NCI-H2029 (cell line): ENCODE data around the gene CDS2.
"Not testable (repeated sequence)": the region's sequence is repeated elsewhere in the genome, so short reads cannot be mapped to it uniquely, and the experiment has no call there.

Experiments used
- DNase-seq: peaks from one replicate; lab custom pipeline; 2025; lab: John Stamatoyannopoulos, UW

Gene CDS2

DNA sequence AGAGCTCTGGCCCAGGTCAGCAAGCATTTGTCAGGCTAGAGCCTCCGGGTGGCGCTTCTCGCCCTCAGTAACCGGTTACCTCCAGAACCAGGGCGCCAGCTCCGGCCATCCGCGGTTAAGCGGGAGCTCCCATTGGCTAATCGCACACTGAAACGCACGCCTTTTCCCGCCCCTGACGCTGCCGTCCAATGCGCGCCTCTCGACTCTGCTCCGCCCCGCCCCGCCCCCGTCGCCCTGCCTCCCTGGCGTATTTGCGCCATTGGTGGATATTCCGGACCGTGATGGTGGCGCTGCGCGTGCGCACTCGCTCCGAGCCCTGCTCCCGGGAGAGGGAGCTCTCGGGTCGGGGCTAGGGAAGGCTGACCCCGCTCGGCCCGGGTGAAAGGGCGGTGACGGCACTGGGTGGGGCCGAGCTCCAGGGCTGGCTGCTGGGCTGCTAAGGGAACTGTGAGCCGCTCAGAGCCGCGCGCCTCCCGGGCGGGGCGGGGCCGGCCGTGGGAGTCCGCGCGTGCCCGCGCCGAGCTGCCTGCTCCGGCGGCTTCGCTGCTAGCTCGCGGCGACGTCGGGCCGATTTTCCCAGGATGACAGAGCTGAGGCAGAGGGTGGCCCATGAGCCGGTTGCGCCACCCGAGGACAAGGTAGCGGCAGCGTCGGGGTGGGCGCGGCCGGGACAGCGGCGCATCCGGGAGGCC, at the start of gene CDS2:
Gene CDS2, plus strand, starts transcription at position 497 of the 692 bp plus-strand sequence. Its CDS starts 85 bp downstream, at position 582.
- peak; percentile 99 for DNase-seq

DNA sequence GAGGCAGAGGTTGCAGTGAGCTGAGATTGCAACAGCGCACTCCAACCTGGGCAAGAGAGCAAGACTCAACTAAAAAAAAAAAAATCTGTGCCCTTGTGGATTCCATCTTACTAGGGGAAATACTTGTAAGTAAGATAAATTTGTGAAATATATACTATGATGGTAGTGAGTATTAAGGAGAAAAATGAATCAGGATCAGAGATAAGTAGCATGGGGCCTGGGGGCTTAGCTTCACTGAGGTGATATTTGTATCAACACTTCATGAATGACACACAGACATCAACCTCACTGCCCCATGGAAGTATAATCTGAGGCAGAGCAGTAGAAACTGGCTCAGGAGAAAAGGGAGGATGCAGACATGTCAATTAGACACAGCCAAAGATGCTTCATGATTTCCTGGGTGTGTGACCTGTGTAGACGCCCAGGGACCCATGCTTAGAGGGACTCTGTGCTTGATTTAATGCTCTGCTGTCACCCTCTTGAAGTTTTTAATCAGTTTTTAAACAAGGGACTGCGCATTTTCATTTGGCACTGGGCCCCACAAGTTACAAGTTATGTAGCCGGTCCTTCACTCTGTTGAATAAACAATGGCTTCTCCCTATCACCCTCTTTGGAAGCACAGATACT, 48.9 kb upstream of the CDS2 start:
- no peak for DNase-seq

DNA sequence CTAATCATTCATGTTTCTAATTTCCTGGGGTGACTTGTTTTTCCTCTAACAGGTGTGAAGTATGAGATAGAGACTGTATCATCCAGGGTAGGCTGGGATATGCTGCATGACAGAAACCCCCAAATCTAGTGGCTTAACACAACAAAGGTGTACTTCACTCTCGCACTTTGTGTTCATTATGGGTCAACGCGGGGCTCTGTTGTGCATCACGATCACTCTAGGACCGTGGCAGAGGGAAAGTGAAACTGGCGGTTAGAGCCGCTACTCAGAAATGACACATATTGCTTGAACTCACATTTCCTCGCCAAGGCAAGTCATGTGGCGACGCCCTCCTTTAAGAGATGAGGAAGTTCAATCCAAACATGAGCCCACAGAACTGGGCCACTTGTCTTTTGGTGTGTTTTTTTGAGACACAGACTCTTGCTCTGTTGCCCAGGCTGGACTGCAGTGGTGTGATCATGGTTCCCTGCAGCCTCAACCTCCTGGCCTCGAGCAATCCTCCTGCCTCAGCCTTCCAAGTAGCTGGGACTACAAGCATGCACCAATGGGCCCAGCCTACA, 48.3 kb upstream of the CDS2 start:
- DNase-seq: peak; percentile 48

DNA sequence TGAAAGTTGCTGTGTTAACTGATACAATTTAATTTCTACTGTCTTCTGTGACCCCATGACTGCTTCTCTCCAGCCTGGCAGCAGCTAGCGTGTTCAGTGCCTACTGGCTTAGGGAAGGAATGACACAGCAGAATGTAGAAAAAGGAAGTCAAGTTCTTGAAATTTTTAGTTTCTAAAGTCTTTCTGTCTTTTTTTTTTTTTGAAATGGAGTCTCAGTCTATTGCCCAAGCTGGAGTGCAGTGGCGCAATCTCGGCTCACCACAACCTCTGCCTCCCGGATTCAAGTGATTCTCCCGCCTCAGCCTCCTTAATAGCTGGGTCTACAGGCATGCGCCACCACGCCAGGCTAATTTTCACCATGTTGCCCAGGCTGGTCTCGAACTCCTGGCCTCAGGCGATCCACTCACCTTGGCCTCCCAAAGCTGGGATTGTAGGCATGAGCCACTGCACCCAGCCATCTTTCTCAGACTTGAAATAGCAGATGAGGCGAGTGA, 46.4 kb upstream of the CDS2 start:
- no peak for DNase-seq

DNA sequence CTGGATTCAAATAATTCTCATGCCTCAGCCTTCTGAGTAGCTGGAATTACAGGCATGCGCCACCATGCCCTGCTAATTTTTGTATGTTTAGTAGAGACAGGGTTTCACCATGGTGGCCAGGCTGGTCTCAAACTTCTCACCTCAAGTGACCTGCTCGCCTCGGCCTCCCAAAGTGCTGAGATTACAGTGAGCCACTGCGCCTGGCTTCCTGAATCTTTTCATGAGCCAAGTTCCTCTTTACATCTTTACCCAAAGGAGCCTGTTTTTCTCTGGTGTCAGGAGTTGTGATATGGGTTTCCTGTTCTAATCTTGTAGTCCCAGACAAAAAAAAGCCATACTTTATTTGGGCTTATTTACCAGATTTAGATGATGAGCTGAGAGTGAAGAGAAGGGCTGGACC, 41.4 kb upstream of the CDS2 start:
- no peak for DNase-seq

DNA sequence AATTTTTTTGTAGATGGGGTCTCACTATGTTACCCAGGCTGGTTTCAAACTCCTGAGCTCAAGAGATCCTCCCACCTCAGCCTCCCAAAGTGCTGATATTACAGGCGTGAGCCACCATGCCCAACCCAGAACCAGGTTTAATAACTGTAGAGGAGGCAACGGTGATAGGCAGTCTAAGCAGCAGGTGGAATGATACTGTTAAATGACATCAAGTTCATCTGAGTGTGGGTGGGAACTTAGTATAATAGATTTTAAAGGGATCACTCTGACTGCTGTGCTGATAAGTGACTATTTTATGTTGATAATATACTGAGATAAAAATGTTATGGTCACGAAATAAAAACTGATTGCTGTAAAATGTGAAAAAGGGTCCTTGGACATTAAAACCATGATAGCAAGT, 38.1 kb upstream of the CDS2 start:
- DNase-seq: no peak

DNA sequence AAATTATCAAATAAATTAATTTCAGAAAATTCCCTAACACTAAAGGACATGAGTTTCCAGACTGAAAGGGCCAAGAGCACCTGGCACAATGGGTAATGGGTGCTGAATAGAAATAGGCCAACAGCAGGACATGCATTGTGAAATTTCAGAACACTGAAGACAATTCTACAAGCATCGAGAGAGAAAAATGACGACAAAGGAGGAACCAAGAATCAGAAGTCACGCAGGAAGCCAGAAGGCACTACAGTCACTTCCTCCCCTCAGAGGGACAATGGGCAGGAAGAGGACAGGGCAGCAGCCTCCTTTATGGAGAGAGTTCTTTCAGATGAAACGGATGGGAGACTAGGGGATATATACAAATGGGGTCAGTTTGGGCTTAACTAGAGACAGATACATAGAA, 36.6 kb upstream of the CDS2 start:
- DNase-seq: no peak

DNA sequence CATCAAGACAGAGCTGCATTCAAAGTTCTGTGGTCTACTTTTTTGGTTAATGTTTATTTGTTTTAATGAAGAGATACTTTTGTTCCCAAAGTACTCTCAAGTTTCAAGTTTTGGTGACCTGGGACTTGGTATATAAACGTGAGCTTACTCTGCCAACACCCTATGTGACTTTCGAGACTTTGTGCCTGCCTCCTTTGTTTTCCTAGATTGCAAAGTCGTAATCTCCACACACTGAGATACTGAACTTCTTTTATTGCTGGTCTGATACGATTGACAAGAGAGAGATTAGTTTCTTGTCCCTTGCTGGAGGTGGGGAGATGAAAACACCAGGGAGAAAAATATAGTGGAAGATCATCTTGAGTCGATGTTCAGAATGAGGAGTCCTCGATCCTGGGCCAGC, 34.9 kb upstream of the CDS2 start:
- no peak for DNase-seq

DNA sequence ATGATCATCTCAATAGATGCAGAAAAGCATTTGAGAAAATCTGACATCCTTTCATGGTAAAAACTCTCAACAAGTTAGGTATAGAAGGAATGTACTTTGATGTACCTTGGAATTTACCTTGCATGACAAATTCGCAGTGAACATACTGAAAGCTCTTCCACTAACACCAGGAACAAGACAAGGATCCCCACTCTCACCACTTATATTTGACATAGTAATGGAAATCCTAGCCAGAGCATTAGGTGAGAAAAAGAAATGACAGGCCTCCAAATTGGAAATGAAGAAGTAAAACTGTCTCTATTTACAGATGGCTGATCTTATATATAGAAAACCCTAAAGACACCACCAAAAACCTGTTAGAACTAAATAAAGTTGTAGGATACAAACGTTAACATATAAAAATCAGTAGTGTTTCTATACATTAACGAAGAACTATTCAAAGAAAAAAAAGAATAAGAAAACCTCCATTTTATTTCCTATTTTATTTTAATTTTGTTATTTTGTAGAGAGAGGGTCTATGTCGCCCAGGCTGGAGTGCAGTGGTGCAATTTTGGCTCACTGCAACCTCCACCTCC, 34.0 kb upstream of the CDS2 start:
- no peak for DNase-seq

DNA sequence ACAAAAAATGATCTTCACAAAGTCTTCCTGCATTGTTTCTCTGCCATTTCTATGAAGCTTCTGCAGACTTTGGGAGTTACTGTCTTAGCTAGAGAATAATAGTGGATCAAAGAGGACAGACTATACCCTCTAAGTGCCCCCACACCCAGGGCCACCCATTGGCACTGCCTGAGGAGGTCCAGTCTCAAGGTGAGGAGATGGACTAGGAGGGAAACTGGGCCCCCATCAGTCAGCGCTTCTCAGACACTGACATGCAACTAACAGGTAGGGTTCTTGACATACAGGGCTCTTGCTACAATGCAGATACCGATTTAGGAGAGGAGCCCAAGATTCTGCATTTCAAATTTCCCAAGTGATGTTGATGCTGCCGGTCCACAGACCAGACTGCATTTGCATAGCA, 31.4 kb upstream of the CDS2 start:
- no peak for DNase-seq

DNA sequence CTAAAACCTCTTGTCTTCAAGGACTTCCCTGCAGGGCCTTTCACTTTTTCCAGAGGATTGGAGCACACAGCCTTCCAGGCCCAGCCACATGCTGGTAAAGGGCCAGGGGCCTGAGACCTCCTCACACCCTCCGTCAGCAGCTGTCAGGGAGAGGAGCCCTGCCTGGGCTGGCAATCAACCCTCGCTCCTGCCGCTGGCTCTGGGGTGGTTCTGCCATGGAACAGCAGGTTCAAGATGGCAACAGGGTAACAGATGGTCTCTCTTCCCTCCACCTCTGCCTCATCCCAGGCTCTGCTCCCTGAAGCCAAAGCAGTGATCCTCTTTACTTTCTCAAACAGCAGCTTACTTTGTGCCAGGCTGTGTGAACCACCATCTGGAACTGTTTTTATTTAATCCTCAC, 30.9 kb upstream of the CDS2 start:
- DNase-seq: no peak

DNA sequence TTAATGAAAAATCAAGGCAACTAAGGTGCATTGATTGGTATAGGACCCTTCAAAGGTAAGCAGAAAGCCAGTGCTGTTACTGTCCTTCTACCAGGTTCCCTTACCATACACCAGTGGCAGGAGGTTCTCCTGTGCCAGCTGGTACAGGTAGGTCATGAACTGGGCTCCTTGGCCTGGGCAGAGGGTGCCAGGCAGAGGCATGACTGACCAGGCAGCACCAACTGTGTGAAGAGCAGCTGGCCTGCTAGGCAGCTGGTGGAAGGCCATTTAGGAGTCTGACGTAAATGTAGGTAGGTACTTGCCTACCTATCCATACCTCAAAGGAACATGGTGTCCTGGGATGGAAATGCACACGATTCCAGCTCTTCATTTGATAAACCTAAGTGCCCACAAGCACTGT, 30.3 kb upstream of the CDS2 start:
- DNase-seq: no peak

DNA sequence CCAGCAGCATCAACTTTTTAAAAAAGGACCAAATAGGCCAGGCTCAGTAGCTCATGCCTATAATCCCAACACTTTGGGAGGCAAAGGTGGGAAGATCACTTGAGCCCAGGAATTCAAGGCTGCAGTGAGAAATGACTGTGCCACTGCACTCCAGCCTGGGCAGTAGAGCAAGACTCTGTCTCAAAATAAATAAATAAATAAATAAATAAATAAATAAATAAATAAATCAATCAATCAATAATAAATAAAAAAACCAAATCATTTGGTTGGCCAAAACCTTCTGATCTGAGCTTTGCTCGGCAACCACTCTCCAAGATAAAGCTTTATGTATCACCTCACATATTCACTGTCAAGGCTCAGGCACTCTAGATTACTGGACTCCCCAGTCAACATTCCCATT, 27.8 kb upstream of the CDS2 start:
- DNase-seq: not testable (repeated sequence)

DNA sequence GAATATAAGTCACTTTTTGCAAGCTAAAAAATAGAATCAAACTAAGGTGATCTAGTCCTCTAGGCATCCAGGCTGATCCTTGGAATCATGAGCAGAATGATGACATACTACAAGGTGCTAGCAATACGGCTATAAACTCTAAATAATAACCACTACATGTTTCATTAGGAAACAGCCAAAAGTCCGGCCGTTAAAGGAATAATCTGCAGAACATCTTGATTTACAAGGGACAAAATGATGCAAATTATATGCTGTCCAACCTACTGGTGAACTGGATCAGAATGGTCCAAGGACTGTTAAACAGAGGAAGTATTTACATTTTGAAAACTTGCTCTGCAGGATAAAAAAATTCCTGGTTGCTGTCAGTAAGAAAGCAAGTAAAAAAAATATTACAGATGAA, 26.9 kb upstream of the CDS2 start:
- DNase-seq: not testable (repeated sequence)

DNA sequence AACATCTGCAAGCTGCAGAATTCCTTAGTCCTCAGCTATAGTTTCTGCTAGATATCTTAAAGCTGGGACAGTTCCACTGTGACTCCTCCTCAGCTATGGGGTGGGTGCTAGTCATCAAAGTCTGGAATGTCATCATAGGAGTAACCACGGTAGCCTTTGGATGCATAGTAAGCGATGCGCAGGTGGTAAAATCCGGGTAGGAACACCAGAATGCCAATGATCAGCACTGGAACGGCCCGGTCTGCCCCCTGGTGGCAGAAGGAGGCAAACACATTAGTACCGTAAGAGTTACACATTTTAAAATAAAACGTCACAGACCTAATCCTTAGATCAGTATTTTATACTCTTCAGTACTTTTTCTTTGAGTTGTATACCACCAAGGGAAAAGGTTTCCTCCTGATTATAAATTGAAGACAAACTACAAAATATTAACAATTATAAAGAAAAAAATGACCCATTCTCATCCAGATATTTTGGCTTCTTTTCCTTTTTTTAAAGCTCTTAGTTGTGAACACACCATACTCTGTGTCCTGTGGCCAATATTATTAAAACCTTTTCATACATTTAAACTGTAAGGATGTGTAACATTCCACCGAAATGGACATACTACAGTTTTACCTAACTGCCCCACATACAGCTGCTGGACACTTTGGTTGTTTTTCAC, 26.0 kb upstream of the CDS2 start:
- DNase-seq: peak; percentile 29

DNA sequence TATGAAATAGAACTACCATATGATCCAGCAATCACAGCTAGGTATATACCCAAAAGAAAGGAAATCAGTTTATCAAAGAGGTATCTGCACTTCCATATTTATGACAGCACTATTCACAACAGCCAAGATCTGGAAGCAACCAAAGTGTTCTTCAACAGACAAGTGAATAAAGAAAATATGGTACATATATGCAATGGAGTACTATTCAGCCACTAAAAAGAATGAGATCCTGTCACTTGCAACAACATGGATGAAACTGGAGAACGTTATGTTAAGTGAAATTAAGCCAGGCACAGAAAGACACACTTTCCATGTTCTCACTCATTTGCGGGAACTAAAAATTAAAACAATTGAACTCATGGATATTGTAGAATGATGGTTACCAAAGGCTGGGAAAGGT, 22.3 kb upstream of the CDS2 start:
- DNase-seq: no peak

DNA sequence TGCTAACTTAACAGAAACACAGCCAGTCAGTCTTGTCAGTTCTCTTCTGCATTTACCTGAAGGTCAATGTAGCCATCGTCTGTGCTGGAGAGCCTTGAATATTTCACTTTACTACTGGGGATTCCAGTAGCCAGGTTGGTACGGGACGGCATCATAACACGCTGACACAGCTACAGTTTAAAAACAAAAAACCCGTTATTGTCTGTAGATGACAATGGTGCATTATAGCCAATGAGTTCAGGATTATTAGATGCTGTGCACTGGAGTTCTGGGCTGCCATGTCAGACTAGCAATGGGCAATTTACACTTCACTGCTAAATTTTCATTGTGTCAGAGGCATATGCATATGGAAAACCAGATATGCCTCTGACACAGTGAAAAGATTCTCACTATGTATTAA, 17.5 kb upstream of the CDS2 start:
- no peak for DNase-seq

DNA sequence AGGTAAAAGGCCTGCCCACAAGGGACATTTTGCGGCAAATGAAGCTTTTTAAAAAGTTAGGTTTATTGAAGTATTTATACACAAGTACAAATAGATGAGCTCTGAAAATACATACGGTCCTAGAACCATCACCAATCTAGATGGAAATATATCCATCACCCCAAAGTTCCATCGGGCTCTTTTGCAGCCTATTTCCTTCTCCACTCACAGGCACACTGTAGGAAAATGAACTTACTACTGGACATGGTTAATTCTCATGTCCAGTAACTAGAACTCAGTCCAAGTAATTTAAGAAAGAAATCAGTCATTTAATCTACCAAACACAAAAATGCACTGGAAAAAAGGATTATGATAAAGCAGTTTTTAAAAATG, 13.2 kb upstream of the CDS2 start:
- no peak for DNase-seq

DNA sequence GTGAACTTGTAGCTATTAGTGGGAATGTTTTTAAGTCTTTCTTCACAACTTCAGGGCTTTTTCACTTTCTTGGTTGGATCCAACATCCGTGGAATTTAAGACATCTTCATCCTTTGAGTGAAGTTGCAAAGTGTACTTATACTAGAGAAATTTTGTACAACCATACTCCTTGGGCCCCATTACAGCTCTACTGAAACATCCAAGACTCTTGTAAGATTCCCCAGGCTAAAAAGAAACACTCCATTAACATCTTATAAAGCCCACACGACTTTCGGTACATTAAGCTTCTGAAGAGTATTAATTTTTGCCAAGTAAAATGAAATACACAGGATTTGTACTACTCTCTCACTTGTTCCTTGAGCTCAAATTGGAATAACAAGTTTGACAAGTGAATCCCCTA, 12.4 kb upstream of the CDS2 start:
- DNase-seq: no peak

DNA sequence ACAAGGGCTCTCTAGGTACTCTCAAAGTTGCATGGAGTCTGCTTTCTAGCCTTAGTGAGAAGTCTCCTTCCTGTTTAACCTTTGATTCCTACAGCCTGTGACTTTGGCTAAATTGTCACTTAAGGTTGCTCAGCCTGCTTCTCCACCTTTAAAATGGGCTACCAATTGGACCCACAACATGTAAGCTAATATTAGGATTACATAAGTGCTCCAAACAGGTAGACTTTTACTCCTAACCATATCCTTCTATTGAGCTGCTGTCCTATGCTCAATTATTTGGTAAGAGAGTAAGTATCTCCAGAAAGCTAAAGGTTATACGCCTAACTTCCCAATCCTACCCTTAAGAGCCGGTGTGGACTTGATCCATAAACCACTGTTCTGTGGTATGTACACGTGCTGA, 9.9 kb upstream of the CDS2 start:
- no peak for DNase-seq

DNA sequence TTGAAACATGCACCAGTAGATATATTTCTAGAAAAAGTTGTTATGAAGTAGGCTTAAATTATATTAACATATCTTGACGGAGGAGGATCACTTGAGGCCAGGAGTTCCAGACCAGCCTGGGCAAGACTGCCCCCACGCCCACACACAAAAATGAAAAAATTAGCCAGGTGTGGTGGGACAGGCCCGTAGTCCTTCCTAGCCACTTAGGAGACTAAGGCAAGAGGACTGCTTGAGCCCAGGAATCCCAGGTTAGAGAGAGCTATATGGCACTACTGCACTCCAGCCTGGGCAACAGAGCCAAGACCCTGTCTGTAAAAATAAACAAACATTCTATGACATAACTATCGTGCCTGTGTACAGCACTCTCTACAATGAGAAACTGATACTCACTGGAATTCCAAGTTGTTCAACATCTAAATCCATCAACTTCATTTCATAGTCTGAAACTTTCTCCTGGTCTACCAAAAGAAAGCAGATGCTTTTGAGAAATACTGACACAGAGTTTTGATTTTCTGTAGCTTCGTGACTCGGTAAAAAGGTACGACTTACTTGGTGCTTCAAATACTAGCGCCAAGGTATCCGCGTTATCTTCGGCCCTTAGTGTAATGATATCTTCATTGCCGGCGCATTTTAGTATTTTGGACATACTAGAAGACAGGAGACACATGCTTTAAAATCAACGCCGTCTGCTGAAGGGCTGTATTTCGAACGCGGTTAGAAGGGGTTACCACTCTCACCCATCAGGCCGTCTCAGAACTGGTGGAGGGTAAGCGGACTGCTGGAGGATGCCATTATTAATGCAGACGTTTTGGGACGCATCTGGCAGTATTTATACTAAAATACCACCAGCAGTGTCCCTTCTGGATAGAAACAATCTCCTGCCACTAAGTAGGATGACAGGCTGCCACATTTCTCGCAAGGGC, 8.3 kb upstream of the CDS2 start:
- no peak for DNase-seq

DNA sequence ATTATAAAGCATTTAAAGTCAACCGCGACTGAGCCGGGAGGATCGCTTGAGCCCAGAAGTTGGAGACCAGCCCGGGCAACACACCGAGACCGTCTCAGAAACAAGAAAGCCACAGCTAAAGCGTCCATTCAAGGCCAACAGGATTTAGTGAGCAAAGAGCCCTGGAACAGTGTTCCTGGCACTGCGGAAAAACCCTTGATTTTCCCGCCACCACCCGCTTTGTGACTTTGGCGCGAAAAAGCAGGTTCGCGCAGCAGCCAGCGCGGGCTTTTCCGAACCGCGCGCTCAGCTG, 7.7 kb upstream of the CDS2 start:
- DNase-seq: no peak
